K562 (cell line): Measurements from ENCODE around the gene NHS.

Experiments
- CREM ChIP-seq: IDR thresholded peaks from 2 replicates; pipeline ENCODE4 v1.6.1; 2014; ENCODE audit warnings: antibody characterized with exemption, low read depth
- GABPA ChIP-seq: fragments of 200-800 bp; sonication (Bioruptor generic); conservative IDR thresholded peaks from 2 replicates; pipeline ENCODE4 v1.6.1; 2016; ENCODE audit warnings: low read depth, missing genetic modification characterization, missing compliant biosample characterization
- GTF2F1 ChIP-seq: IDR thresholded peaks from 2 replicates; pipeline ENCODE4 v1.6.1; 2011; ENCODE audit warnings: low read depth, low read length, improper control_type of control experiment
- NCOA1 ChIP-seq: fragments of 450-650 bp; IDR thresholded peaks from 2 replicates; pipeline ENCODE4 v1.6.1; 2016; ENCODE audit warnings: low read depth
- RHOXF2B ChIP-seq: fragments of 250-450 bp; sonication (Bioruptor Pico); conservative IDR thresholded peaks from 2 replicates; pipeline ENCODE4 v1.5.1; 2021
- ZNF23 ChIP-seq: fragments of 250-450 bp; sonication (Bioruptor Pico); IDR thresholded peaks from 2 replicates; pipeline ENCODE4 v1.4.0; 2020; ENCODE audit warnings: mild to moderate bottlenecking
- ZNF830 ChIP-seq: fragments of 250-450 bp; sonication (Bioruptor Pico); IDR thresholded peaks from 2 replicates; pipeline ENCODE4 v1.5.0; 2021; ENCODE audit warnings: mild to moderate bottlenecking
- TF ChIP-seq, protein P1 (sequence below): sonication (generic); formaldehyde crosslinking; IDR thresholded peaks from 2 replicates; pipeline ENCODE4 v1.9.0; 2022; ENCODE audit warnings: mild to moderate bottlenecking, missing genetic modification reagents
- TF ChIP-seq, protein P2 (sequence below): fragments of 250-450 bp; sonication (Bioruptor Pico); IDR thresholded peaks from 2 replicates; pipeline ENCODE4 v1.4.0; 2020; ENCODE audit warnings: mild to moderate bottlenecking, moderate library complexity
- TF ChIP-seq, protein P3 (sequence below): sonication (generic); formaldehyde crosslinking; IDR thresholded peaks from 2 replicates; pipeline ENCODE4 v1.8.1; 2023; ENCODE audit warnings: mild to moderate bottlenecking, missing genetic modification reagents

DNA sequence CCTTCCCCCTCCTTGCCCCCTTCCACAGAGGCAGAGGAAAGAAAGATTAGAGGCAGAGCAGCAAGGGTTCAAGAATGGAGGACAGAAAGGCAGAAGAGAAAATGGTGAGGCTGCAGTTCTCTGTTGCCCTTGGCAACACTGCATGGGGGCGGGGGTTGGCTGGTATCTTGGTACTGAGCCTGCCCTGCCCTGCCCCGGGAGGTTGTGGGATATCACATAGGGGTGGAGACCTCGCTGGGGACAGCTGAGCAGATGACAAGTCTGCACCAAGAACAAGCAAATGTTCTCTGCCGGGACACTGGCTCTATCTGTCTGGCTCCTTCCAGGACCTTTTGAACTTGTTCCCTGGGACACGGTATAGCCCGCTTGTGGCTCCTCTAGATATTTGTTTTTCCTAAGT is 39.8 kb downstream of the NHS start:
- TF ChIP-seq CREM (no peak), GABPA (no peak), ZNF830 (no peak), GTF2F1 (no peak), ZNF23 (CRISPR knock-in tag) (no peak), RHOXF2B (CRISPR knock-in tag) (no peak), NCOA1 (no peak)
- TF ChIP-seq, protein P1, sequence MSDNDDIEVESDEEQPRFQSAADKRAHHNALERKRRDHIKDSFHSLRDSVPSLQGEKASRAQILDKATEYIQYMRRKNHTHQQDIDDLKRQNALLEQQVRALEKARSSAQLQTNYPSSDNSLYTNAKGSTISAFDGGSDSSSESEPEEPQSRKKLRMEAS (CRISPR knock-in tag) = no peak
- TF ChIP-seq, protein P2, sequence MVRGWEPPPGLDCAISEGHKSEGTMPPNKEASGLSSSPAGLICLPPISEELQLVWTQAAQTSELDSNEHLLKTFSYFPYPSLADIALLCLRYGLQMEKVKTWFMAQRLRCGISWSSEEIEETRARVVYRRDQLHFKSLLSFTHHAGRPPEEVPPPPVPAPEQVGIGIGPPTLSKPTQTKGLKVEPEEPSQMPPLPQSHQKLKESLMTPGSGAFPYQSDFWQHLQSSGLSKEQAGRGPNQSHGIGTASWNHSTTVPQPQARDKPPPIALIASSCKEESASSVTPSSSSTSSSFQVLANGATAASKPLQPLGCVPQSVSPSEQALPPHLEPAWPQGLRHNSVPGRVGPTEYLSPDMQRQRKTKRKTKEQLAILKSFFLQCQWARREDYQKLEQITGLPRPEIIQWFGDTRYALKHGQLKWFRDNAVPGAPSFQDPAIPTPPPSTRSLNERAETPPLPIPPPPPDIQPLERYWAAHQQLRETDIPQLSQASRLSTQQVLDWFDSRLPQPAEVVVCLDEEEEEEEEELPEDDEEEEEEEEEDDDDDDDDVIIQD (CRISPR knock-in tag) = no peak
- TF ChIP-seq, protein P3, sequence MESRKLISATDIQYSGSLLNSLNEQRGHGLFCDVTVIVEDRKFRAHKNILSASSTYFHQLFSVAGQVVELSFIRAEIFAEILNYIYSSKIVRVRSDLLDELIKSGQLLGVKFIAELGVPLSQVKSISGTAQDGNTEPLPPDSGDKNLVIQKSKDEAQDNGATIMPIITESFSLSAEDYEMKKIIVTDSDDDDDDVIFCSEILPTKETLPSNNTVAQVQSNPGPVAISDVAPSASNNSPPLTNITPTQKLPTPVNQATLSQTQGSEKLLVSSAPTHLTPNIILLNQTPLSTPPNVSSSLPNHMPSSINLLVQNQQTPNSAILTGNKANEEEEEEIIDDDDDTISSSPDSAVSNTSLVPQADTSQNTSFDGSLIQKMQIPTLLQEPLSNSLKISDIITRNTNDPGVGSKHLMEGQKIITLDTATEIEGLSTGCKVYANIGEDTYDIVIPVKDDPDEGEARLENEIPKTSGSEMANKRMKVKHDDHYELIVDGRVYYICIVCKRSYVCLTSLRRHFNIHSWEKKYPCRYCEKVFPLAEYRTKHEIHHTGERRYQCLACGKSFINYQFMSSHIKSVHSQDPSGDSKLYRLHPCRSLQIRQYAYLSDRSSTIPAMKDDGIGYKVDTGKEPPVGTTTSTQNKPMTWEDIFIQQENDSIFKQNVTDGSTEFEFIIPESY (CRISPR knock-in tag) = no peak
